AG09309 (cell line): ENCODE measurements around the gene ACVR1.

Experiments
- DNase-seq: peaks from one replicate; pipeline ENCODE4 v3.0.0-alpha.2; 2010; ENCODE audit warnings: low read depth
- H3K4me3 ChIP-seq: 2 replicates; pipeline ENCODE4 v1.5.1; 2011; ENCODE audit warnings: mild to moderate bottlenecking, low read depth, low read length, moderate library complexity; ENCODE audit not compliant: control insufficient read depth
- CTCF ChIP-seq: IDR thresholded peaks from 2 replicates; pipeline ENCODE4 v1.5.1; 2011; ENCODE audit warnings: mild to moderate bottlenecking, low read depth, low read length, inconsistent platforms; ENCODE audit not compliant: insufficient read depth, control insufficient read depth; ENCODE audit errors: missing control alignments

Gene ACVR1

GRCh38 chr2:157821519-157822131 lies 54.5 kb downstream of the ACVR1 start:
- no peak for TF ChIP-seq CTCF
- no peak for DNase-seq
- no peak overlapping the region for H3K4me3 ChIP-seq

DNA sequence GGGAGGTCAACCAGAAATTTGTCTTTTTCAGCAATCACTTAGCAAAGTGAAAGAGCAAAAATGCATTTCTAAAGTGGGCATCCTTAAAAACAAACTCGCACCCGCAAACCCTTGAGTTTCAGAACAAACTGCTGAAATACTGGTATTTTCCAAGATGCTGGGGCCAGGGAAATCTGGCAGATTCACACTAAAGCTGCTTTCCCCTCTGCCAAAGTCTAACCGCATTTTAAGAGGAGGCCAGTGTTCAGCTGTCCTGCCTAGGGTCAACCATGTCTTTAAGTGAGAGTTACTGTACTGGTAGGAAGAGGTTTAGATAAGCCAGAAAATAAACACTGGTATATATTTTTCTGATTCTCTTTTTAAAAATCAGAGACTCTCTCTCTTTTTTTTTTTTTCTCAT lies 55.9 kb downstream of the ACVR1 start:
- no peak for DNase-seq
- H3K4me3 ChIP-seq = no peak overlapping the region
- TF ChIP-seq CTCF = no peak

DNA sequence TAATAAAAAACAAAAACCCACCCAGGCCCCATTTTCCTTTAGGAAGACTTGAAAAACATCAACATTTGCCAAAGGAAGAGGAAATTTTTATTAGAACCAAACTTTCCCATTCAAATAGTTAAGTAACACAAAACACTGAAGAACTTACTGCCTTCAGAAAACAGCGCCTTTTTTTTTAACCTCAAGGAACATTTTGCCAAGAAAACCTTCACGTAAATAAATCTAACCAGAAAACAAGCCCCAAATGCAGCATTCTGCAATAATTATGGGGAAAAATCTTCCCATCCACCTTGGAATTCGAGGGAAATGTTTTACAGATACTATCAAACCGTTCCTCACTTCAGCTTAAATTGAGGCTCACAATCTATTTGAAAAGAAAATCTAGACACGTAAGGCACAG lies 56.4 kb downstream of the ACVR1 start:
- no peak overlapping the region for H3K4me3 ChIP-seq
- no peak for DNase-seq
- TF ChIP-seq CTCF = no peak

- H3K4me3 ChIP-seq = no peak overlapping the region
- no peak for DNase-seq
- TF ChIP-seq CTCF = no peak
These were observed 57.9 kb downstream of the ACVR1 start for GRCh38 chr2:157818227-157818626.

DNA sequence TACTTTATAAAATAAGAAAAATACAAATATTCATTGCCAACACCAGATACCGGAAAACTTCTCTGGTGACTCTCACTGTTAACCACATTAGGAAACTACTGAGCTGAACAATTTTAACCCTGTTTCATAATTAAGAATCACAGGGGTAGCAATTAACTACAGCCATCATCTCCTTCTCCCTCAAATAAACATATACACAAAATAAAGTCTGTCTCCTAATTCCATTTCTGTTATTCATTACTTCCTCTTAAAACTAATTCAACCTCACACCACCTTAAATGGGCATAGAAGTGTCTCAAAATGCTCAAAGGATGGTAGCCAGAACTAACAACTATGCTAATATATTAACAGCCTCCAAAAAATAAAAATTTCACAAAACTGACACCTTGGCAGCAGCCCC lies 60.7 kb downstream of the ACVR1 start:
- no peak overlapping the region for H3K4me3 ChIP-seq
- no peak for DNase-seq
- no peak for TF ChIP-seq CTCF

GRCh38 chr2:157813467-157813866 lies 62.7 kb downstream of the ACVR1 start:
- DNase-seq = no peak
- H3K4me3 ChIP-seq = no peak overlapping the region
- no peak for TF ChIP-seq CTCF

- H3K4me3 ChIP-seq = no peak overlapping the region
- no peak for TF ChIP-seq CTCF
These were observed 66.1 kb downstream of the ACVR1 start for GRCh38 chr2:157810037-157810436.

More at GRCh38 chr2:157810037-157810436, 66.1 kb downstream of the ACVR1 start:
- no peak for DNase-seq
